Subcutaneous adipose tissue (tissue), 4 donors: ENCODE results near the gene CHST11. TPM values are rescaled to one million over a fixed set of nuclear protein-coding genes. Genes with fewer than 3 reads are reported as not detected.

Experiments
- CTCF ChIP-seq: fragments of 450-650 bp; IDR thresholded peaks from one replicate; pipeline ENCODE4 v1.5.1; 2016; ENCODE audit warnings: low read depth, mild to moderate bottlenecking, control low read depth, antibody characterized with exemption, moderate library complexity
- total RNA-seq, 4 donors: library from RNA; depleted of rRNA; stranded (reverse); fragments of >200 nt; gene quantifications; one replicate each; pipeline ENCODE4 v1.1.0, GENCODE V29; 2016

The CHST11 gene
- total RNA-seq, 4 donors from 2014 or later: 5.1 to 48.4 (median 9.3) TPM

GRCh38 chr12:104737791-104738301 lies 281.1 kb downstream of the CHST11 start:
- no peak for TF ChIP-seq CTCF

- no peak for TF ChIP-seq CTCF
Observed at GRCh38 chr12:104738331-104738730, 281.6 kb downstream of the CHST11 start.

- no peak for TF ChIP-seq CTCF
Observed at GRCh38 chr12:104738776-104739642, 282.3 kb downstream of the CHST11 start.

GRCh38 chr12:104740668-104741067 lies 283.9 kb downstream of the CHST11 start:
- no peak for TF ChIP-seq CTCF

GRCh38 chr12:104741077-104741476 lies 284.3 kb downstream of the CHST11 start:
- no peak for TF ChIP-seq CTCF

GRCh38 chr12:104741497-104742367 lies 285.0 kb downstream of the CHST11 start:
- TF ChIP-seq CTCF: no peak
